ENCODE measurements around the gene TNS4. TPM values are rescaled to one million over a fixed set of nuclear protein-coding genes. Genes with fewer than 3 reads are reported as not detected.

Gene TNS4
- total RNA-seq, 1 experiment from 2014 or later = 0.59 TPM

- peaks cover 0 to 2% (median 0%) of the 10 kb centered on the region in 3 experiments; a peak in 1 of 7 replicates for H3K36me3 Mint-ChIP-seq (ENCODE audit: insufficient read depth in 1 of 3, low read depth in 3 of 3)
- no peaks in the 10 kb centered on the region for H3K79me2 ChIP-seq (ENCODE audit: insufficient read depth, low read length)
- H3K56ac ChIP-seq (ENCODE audit: insufficient read length, low read depth, low read length) = no peak overlapping the region
- H2BK15ac ChIP-seq (ENCODE audit: low read depth, low read length) = no peak overlapping the region
- DNase-seq = no peak
- H3K27ac Mint-ChIP-seq = no peak overlapping the region
- H3K9me3 Mint-ChIP-seq = no peaks in the 10 kb centered on the region; a peak in 1 of 5 replicates
- H3K27me3 Mint-ChIP-seq (ENCODE audit: low read depth) = peaks cover 11% of the 10 kb centered on the region
- H2BK120ac ChIP-seq (ENCODE audit: low read depth, low read length, poor library complexity, severe bottlenecking) = no peak overlapping the region
- H2AFZ ChIP-seq (ENCODE audit: low read length) = no peak overlapping the region
- peaks cover 8% of the 10 kb centered on the region; the same call in 1 of the 2 replicates for H3K4me1 ChIP-seq (ENCODE audit: insufficient read depth, low read length)
- no peak overlapping the region for H4K5ac ChIP-seq (ENCODE audit: insufficient read length, low read depth, low read length)
- H3K27ac ChIP-seq (ENCODE audit: insufficient read length, low read depth, low read length) = no peak overlapping the region
- H3K4me2 ChIP-seq (ENCODE audit: insufficient read depth, insufficient read length, low read length) = no peak overlapping the region
- no CpG with 5 or more reads among the region's 5 CpGs for WGBS (ENCODE audit: extremely low coverage, insufficient read length, low lambda C conversion rate)
- no peak overlapping the region for H3T11ph ChIP-seq (ENCODE audit: low read length)
- no peak overlapping the region for H2BK5ac ChIP-seq (ENCODE audit: insufficient read length, low read length)
- TF ChIP-seq CTCF (conservative IDR thresholded peaks at IDR 0.05) = no peak
- no peaks in the 10 kb centered on the region for H3K9me3 ChIP-seq (ENCODE audit: control insufficient read depth, low read depth, low read length)
- peaks cover 30 to 34% of the 10 kb centered on the region in 2 experiments for H3K4me1 Mint-ChIP-seq
- no peaks in the 10 kb centered on the region for H3K23me2 ChIP-seq (ENCODE audit: insufficient read length, low read depth, low read length, poor library complexity, severe bottlenecking)
- H4K8ac ChIP-seq (replicated peaks; ENCODE audit: insufficient read length, low read depth, low read length) = no peak overlapping the region
- H3K18ac ChIP-seq (ENCODE audit: insufficient read length, low read depth, low read length) = no peak overlapping the region
- no peaks in the 10 kb centered on the region for H3K27me3 ChIP-seq (ENCODE audit: insufficient read depth, low read length)
- no peak overlapping the region for H3K23ac ChIP-seq (ENCODE audit: insufficient read length, low read depth, low read length)
- no peak overlapping the region for H2BK12ac ChIP-seq (ENCODE audit: insufficient read length, low read depth, low read length)
- no peaks in the 10 kb centered on the region for H4K20me1 ChIP-seq (ENCODE audit: control insufficient read depth, insufficient read depth, insufficient read length)
- no peak overlapping the region for H3K9ac ChIP-seq (ENCODE audit: extremely low read depth, insufficient read length, low read length)
- H2AK5ac ChIP-seq (ENCODE audit: insufficient read length, low read length) = no peak overlapping the region
- H4K91ac ChIP-seq (ENCODE audit: insufficient read length, low read depth, low read length) = no peak overlapping the region
- no peak overlapping the region for H3K4me3 Mint-ChIP-seq
- no peak overlapping the region for H2BK20ac ChIP-seq (ENCODE audit: low read depth, low read length, poor library complexity, severe bottlenecking)
- H3K14ac ChIP-seq (ENCODE audit: insufficient read depth, low read length) = no peak overlapping the region
- no peaks in the 10 kb centered on the region for H3K79me1 ChIP-seq (ENCODE audit: insufficient read depth, low read depth, low read length, poor library complexity, severe bottlenecking)
- no peak overlapping the region for H3K4ac ChIP-seq (ENCODE audit: low read depth, low read length)
These were observed 1.3 kb upstream of the TNS4 start for GRCh38 chr17:40502716-40503115.
